ENCODE measurements around the gene IGFBP5. TPM values are rescaled to one million over a fixed set of nuclear protein-coding genes. Genes with fewer than 3 reads are reported as not detected.

Gene IGFBP5
- total RNA-seq, 1 experiment from 2014 or later, result 20.5 TPM

DNA sequence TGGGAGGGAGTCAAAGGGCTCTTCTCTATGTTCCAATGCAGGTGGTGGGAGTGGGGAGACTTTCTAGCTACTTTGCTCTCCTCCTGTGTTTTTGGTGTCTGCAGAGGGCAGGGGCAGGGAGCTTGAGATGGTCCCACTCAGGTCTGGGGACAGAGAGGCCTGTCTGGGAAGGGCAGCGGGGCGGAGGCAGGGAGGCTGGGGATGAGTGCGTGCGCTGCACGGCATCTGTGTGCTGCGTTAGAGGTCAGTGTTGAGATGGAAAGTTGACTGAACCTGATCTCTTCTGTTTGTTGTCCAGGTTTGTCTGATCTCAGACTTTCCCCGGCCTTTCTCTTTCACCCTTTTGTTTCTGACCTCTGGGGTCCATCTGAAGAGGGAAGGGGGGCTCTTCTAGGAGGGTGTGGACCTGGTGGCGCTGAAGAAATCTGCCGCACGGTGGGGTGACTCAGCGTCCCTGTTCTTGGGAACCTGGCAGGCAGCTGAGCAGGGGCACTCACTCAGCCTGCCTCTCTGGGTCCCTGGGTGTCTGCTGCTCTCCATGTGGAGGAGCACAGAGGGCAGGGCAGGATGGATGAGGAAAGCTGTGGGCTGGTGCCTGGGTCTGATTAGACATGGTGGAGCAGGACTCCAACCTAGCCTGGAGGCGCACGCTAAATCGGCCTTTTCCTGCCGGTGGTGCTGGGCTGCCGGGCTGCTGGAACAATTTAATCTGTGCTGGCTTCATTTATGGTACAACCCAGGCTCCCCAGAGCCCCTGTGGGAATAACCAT is 38.1 kb downstream of the IGFBP5 start:
- Histone ChIP-seq H3K27me3 (no peaks in the 10 kb centered on the region), H3K4me3 (no peak overlapping the region), H3K9me3 (replicated peaks) (no peaks in the 10 kb centered on the region), H3K36me3 (no peaks in the 10 kb centered on the region; the same call in 1 of the 2 replicates), H3K4me1 (peaks cover 13% of the 10 kb centered on the region), H3K27ac (peak overlapping the region; percentile 74)
- DNase-seq, result peak; percentile 77 to 83

DNA sequence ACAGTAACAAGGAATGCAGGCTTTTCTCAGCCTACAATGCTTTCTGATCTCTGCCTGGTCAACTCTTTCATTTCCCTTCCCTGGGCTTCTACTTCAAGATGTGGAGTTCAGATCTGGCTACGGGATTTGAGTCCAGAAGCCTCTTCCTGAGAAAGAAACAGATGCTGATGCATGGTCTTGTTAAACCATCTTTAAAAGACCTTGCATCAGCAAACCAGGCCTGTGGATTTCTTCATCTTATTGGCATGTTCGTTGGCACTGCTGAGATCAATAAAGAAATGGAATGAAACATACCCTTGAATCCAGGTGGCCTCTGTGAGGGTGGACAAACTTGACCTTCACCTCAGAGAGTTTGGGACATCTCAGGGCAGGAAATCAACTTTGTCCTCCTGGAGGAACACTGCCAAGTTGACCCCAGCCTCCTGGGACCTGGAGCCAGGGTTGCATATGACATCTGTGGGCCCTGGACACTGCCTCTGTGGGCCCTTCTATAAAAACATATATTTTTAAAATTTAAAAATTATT is 40.8 kb downstream of the IGFBP5 start:
- no peak overlapping the region for H3K4me3 ChIP-seq
- DNase-seq, result no peak

DNA sequence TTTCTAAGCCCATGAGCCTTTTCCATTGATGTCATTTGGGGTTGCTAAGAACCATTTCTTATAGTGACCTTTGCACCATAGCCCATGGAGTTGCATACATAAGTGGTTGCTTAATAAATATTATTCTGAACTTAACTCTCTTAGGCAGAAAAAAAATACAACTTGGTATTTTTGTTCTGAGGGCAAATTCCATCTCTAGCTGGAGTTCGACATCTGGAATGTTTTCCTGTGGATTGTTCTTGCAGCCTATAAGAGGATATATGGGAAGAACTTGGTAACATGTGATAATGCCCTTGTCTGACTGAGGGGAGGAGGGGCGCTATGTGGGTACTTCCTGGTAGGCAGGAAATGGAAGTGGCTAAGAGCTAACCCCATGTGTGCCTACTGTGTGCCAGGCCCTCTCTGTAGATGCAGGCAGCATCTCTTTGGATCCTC is 41.4 kb downstream of the IGFBP5 start:
- Histone ChIP-seq H3K4me3 (no peak overlapping the region), H3K27ac (no peak overlapping the region), H3K27me3 (no peaks in the 10 kb centered on the region), H3K9me3 (replicated peaks) (no peaks in the 10 kb centered on the region), H3K4me1 (peaks cover 27% of the 10 kb centered on the region), H3K36me3 (no peaks in the 10 kb centered on the region; the same call in 1 of the 2 replicates)
- no peak for DNase-seq

More for the DNA sequence above, 40.8 kb downstream of the IGFBP5 start:
- H3K27ac ChIP-seq, result no peak overlapping the region
- H3K36me3 ChIP-seq, result no peaks in the 10 kb centered on the region; the same call in 1 of the 2 replicates
- H3K4me1 ChIP-seq, result peaks cover 27% of the 10 kb centered on the region
- H3K27me3 ChIP-seq, result no peaks in the 10 kb centered on the region
- no peaks in the 10 kb centered on the region for H3K9me3 ChIP-seq (replicated peaks)

DNA sequence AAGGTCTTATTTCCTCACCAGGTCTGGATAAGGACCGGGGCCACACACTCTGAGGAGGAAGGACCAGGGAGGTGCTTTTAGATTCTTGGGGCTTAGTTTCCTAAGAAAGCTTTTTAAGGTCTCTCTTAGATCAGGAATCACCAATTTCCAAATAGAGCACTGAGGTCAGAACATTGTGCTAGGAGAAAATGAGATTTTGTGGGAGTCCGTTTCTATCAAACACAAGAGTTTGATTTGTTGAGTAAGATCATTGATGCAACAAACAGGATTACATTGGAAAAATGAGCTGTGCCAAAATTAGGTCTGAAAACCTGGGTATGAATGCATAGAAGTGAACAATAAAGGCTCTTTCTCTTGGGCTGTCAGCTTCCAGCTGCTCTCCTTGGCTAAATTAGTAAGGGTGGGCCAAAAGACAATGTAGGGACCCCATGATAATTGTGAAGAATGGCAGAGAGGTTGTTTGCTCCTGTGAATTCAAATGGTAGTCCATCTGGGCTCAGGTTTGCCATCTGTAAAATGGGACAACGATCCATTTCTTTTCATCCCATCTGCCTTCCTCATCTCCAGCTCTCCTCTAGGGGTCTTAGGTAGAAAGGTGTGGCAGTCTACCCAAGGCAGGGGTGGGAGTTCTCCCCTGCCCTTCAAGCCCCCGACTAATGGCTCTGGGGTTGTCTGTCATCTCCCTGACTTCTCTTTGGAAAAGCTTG is 42.1 kb downstream of the IGFBP5 start:
- Histone ChIP-seq H3K4me3 (no peak overlapping the region), H3K9me3 (replicated peaks) (no peaks in the 10 kb centered on the region), H3K27me3 (no peaks in the 10 kb centered on the region), H3K27ac (no peak overlapping the region), H3K36me3 (no peaks in the 10 kb centered on the region; the same call in 1 of the 2 replicates), H3K4me1 (peaks cover 26% of the 10 kb centered on the region)
- DNase-seq, result no peak

- peaks cover 19% of the 10 kb centered on the region for H3K4me1 ChIP-seq
- no peak for DNase-seq
- H3K36me3 ChIP-seq, result no peaks in the 10 kb centered on the region; the same call in 1 of the 2 replicates
- no peaks in the 10 kb centered on the region for H3K27me3 ChIP-seq
- no peaks in the 10 kb centered on the region for H3K9me3 ChIP-seq (replicated peaks)
- H3K27ac ChIP-seq, result no peak overlapping the region
- H3K4me3 ChIP-seq, result no peak overlapping the region
These were observed 42.8 kb downstream of the IGFBP5 start for GRCh38 chr2:216652566-216652965.

DNA sequence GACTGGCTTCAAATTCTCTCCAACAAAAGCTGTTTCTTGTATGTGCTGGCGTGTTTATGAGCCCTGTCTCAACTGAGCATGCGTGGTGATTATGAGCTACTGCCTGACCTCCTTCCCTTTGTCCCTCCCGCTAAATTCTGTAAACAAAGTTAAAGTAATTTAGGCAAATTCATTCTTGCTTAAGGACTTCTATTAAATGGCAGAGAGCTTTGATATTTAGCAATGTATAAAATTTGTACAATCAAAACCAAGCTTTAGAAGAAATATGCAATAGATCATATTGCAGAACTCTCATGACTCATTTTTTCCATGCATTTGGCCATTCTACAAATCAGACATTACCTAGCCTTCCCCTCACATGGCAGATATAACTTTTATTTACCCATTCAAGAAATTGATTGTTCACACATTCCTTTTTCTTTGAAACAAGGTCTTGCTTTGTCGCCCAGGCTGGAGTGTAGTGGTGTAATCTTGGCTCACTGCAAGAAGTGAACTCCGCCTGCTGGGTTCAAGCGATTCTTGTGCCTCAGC is 43.9 kb downstream of the IGFBP5 start:
- Histone ChIP-seq H3K9me3 (replicated peaks) (no peaks in the 10 kb centered on the region), H3K4me1 (peaks cover 14% of the 10 kb centered on the region), H3K27ac (peak overlapping the region; percentile 5; the same call in 1 of the 2 replicates), H3K4me3 (no peak overlapping the region), H3K36me3 (no peaks in the 10 kb centered on the region; the same call in 1 of the 2 replicates), H3K27me3 (no peaks in the 10 kb centered on the region)
- no peak for DNase-seq

GRCh38 chr2:216650626-216651257 is 44.6 kb downstream of the IGFBP5 start:
- Histone ChIP-seq H3K27ac (peak overlapping the region; percentile 5), H3K4me1 (peaks cover 14% of the 10 kb centered on the region), H3K27me3 (no peaks in the 10 kb centered on the region), H3K36me3 (no peaks in the 10 kb centered on the region; the same call in 1 of the 2 replicates), H3K4me3 (no peak overlapping the region), H3K9me3 (replicated peaks) (no peaks in the 10 kb centered on the region)
- DNase-seq, result peak in 1 of 2 experiments; percentile 36

GRCh38 chr2:216649574-216649973 is 45.8 kb downstream of the IGFBP5 start:
- peaks cover 14% of the 10 kb centered on the region for H3K4me1 ChIP-seq
- no peaks in the 10 kb centered on the region for H3K27me3 ChIP-seq
- no peaks in the 10 kb centered on the region for H3K9me3 ChIP-seq (replicated peaks)
- H3K4me3 ChIP-seq, result no peak overlapping the region
- H3K27ac ChIP-seq, result no peak overlapping the region
- H3K36me3 ChIP-seq, result no peaks in the 10 kb centered on the region
- DNase-seq, result no peak

DNA sequence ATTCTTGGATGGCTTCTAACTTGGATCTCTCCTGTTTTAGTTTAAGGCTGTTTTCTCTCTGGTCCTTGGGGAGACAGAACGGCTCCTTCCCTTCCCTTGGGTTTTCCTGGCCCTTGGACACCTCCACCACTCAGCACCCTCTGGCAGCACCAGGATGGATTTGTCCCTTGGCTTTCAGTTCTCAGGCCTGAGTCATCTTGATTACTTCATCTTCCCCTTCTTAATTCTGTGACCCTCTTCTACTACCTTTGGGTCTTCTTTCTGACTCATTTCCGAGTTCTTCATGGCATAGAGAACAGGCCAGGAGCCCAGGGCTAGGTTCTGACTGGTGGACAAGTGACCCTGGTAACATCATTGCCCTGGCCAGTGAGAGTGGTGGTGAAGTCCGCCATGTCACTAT is 47.2 kb downstream of the IGFBP5 start:
- peaks cover 14% of the 10 kb centered on the region for H3K4me1 ChIP-seq
- H3K9me3 ChIP-seq (replicated peaks), result no peaks in the 10 kb centered on the region
- no peaks in the 10 kb centered on the region for H3K36me3 ChIP-seq
- no peak overlapping the region for H3K27ac ChIP-seq
- H3K27me3 ChIP-seq, result no peaks in the 10 kb centered on the region
- H3K4me3 ChIP-seq, result no peak overlapping the region
- no peak for DNase-seq

DNA sequence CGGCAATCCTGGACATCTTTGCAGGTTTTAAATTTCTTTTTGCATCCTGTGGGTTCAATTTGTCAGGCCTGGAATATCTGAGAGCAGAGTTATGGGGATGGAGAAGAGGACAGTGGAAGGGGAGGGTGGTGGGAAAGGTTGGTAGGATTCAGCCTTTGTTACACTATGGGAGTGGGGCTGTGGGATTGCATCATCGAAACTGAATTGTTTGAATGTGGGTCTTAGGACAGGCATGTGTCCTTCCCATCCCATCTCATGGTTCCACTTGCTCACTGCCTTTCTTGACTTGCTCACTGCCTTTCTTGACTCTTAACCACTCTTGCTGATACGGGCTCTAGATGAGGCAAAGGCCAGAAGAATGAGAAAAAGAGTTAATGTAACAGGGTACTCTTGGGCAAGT is 49.2 kb downstream of the IGFBP5 start:
- Histone ChIP-seq H3K27me3 (no peaks in the 10 kb centered on the region), H3K27ac (no peak overlapping the region), H3K9me3 (replicated peaks) (no peaks in the 10 kb centered on the region), H3K4me1 (peaks cover 9% of the 10 kb centered on the region), H3K36me3 (0 out of 2 replicates have a peak, but pooled peaks cover 2% of the 10 kb centered on the region), H3K4me3 (no peak overlapping the region)
- no peak for DNase-seq

- no peak overlapping the region for H3K27ac ChIP-seq
- DNase-seq, result no peak
- H3K36me3 ChIP-seq, result 0 out of 2 replicates have a peak, but pooled peaks cover 4% of the 10 kb centered on the region
- no peaks in the 10 kb centered on the region for H3K9me3 ChIP-seq (replicated peaks)
- H3K4me3 ChIP-seq, result no peak overlapping the region
- H3K4me1 ChIP-seq, result peaks cover 3% of the 10 kb centered on the region
- no peaks in the 10 kb centered on the region for H3K27me3 ChIP-seq
These were observed 49.8 kb downstream of the IGFBP5 start for GRCh38 chr2:216645636-216645950.

GRCh38 chr2:216644842-216645635 is 50.3 kb downstream of the IGFBP5 start:
- no peaks in the 10 kb centered on the region for H3K4me1 ChIP-seq
- H3K27ac ChIP-seq, result no peak overlapping the region
- DNase-seq, result no peak
- no peaks in the 10 kb centered on the region for H3K27me3 ChIP-seq
- 0 out of 2 replicates have a peak, but pooled peaks cover 4% of the 10 kb centered on the region for H3K36me3 ChIP-seq
- no peaks in the 10 kb centered on the region for H3K9me3 ChIP-seq (replicated peaks)
- no peak overlapping the region for H3K4me3 ChIP-seq

GRCh38 chr2:216643986-216644659 is 51.2 kb downstream of the IGFBP5 start:
- DNase-seq, result no peak
- Histone ChIP-seq H3K9me3 (replicated peaks) (no peaks in the 10 kb centered on the region), H3K4me1 (no peaks in the 10 kb centered on the region), H3K27me3 (no peaks in the 10 kb centered on the region), H3K4me3 (no peak overlapping the region), H3K36me3 (0 out of 2 replicates have a peak, but pooled peaks cover 4% of the 10 kb centered on the region), H3K27ac (no peak overlapping the region)

Data from SJCRH30 (cell line).